ENCODE data around the gene DACH1. TPM values are rescaled to one million over a fixed set of nuclear protein-coding genes. Genes with fewer than 3 reads are reported as not detected.

Gene DACH1
- total and polyA plus RNA-seq, 9 of the 15 experiments (the other 6 are each of a cell fraction or from before 2014, with no cell fraction given), result 0.04 to 0.07 (median 0.04) TPM; not detected in 2

GRCh38 chr13:71721104-71721503 is 145.9 kb downstream of the DACH1 start (continued):
- no peak for TF ChIP-seq ZBTB40 (IDR thresholded peaks at IDR 0.05)
- no peak for TF ChIP-seq ZBTB40 (CRISPR knock-in tag; IDR thresholded peaks at IDR 0.05)

All from K562 (cell line).